GM21619 (cell line): Measurements from ENCODE around the gene FADS1.
A peak's percentile ranks its signal among the peaks of the same experiment; 100 is the strongest.

ENCODE experiments used
- ATAC-seq: cut with Tn5 transposase; IDR thresholded peaks from one replicate; pipeline ENCODE4 v1.9.1; 2021; ENCODE audit not compliant: unreplicated experiment

Gene FADS1

DNA sequence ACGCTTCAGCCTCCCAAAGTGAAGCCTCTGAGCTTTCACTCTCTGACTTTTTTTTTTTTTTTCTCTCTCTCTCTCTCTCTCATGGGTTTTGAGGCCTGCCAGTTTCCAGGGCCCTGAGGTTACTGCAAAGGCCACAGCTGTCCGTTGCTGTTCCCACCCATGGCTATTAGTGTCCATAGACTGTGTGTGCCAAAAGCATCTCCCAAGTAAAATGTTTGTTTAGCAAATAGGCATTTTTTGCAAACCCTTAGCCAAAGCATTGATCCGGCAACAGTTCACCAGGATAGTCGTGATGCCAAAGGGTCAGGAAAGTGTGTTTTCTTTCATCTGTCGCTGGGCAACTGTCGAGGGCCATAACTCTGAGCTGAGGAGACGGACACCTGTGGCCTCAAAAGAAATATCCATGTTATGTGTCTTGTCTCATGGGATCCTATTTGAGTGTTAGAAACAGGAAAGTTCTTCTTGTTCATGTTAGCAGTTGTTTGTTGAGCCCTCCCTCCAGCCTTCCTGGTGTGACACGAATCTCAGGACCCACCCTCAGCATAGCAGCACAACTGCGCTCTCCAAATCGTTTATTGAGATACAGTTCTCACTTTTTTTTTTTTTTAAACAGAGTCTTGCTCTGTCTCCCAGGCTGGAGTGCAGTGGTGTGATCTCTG is 29.7 kb upstream of the FADS1 start:
- no peak for ATAC-seq

DNA sequence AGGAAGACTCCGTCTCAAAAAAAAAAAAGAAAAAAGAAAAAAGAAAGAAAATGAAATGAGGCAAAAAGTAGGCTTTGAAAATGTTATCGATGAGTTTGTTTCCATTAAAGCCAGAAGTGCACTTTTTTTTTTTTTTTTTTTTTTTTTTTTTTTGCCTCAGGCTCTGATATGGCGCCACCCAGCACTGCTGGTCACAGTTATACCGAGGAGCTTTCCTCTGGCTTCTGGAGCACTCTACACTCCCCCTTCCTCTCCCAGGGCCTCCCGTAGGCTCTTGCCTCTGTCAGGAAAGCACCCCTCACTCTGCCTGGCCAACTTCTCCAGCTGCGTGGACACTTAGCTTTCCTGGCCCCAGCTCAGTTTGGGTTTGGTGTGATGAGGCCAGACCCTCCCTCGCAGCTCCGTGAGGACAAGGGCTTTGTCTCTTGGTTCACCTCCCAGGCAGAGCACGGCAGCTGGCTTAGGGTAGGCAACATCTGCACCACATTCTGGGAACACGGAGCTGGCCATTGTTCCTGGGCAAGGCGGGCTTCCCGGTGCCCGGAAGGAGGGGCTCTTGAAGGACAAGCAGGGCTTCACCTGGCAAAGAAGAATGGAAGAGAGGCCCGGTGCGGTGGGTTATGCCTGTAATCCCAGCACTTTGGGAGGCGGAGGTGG is 28.2 kb upstream of the FADS1 start:
- no peak for ATAC-seq

DNA sequence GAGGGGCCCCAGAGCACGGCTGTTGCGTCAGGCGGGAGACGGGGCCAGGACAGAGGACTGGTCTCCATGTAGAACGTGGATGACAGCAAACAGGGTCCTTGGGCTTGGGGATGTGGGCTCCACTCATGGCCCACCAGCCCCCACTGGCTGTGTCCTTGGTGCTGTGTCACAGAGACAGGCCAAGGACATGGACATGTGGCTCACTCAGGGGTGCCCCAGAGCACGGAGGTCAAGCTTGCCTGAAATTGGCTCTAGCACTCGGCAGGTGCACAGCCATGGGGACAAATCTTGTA is 25.7 kb upstream of the FADS1 start:
- ATAC-seq = no peak

DNA sequence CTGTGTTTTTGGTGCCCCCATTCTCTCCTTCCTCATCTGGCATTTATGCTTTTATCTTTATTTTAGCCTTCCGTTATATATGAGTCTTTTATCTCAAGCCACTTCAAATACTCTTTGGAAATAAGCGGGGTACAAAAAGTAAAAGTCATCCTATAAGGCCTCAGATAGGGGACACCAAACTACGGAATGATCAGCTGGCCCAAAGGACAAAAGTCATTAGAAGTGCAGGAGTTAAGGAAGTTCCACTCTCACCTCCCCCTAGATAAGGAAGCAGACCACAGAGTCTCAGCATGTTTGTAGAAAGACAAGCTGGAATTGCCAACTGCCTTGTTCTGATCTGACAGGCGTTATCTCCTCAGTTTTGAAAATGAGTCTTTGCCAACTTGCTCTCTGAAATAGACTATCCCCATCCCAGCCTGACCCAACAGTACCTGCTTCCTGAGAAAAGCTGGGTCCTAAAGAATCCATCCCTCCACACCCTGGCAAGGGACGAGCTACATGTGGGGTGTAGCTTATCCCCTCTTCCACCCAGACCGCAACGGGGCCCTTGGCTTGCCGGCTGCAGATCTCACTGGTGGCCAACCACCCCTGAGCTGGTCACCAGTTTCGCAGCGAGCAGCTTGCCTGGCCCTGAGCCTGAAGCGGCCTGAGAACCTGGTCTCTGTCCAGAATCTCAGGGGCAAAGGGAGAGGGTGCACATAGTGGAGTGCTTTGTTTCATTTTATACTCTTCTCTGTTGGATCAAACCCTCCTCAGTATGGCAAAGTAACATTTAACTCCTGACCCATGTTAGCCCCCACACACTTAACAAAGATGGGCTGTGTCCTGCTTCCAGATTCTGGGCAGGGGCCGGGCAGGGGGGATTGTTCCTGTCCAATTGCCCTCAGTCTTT is 25.1 kb upstream of the FADS1 start:
- no peak for ATAC-seq

DNA sequence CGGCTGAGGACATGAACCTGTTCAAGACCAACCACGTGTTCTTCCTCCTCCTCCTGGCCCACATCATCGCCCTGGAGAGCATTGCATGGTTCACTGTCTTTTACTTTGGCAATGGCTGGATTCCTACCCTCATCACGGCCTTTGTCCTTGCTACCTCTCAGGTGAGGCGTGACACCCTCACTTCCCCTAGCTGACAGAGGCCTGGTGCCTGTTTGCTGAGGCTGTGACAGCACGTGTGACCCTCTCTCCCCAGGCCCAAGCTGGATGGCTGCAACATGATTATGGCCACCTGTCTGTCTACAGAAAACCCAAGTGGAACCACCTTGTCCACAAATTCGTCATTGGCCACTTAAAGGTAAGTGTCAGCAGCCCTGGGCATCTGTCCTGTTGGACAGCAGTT is 23.6 kb upstream of the FADS1 start:
- no peak for ATAC-seq

DNA sequence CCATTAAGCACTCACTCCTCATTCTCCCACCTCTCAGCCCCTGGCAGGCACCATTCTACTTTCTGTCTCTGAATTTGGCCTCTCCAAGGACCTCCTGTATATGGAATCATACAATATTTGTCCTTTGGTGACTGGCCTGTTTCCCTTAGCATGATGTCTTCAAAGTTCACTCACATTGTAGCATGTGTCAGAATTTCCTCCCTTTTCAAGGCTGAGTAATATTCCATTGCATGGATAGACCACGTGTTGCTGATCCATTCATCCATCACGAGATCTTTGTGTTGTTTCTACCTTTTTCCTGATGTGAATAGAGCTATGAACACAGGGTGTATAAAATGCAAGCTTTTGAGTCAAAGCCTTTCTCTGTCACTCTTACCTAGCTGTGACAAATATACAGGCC is 22.9 kb upstream of the FADS1 start:
- ATAC-seq = no peak

DNA sequence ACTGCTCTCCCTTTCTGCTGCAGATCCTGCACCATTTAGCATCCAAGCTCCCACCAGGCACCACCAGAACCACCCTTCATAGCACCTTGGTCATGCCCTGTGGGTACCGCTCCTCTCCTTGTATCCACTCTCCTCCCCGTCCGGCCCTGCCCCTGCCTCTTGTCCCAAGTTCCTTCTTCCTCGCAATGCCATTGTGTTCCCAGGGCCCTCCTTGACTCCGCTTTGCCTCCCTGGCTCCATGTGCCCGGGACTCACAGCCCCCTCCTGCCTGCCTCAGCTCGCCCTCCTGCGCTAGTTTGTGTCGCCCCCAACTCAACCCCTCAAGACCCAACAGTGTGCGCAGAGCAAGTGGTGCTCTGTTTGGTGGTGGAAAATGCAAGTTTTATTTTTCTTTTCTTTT is 22.1 kb upstream of the FADS1 start:
- no peak for ATAC-seq

DNA sequence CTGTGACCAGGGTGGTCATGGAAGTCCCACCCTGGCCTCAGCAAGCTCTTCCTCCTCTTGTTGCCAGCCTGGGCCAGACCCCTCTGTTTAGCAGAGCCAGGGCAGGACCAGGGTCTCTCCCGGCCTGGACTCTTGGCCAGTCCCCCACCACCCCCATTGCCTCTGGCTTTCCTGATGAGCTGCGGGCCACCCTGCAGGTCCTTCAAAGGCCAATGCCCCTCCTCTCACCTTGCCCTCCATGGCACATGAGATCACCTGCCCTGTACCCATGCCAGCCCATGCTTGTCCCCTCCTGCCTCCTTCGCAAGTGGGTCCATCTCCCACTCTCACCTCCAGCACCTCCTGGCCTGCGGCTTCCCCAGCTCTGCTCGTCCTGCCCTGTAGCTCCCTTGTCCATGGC is 21.7 kb upstream of the FADS1 start:
- no peak for ATAC-seq

DNA sequence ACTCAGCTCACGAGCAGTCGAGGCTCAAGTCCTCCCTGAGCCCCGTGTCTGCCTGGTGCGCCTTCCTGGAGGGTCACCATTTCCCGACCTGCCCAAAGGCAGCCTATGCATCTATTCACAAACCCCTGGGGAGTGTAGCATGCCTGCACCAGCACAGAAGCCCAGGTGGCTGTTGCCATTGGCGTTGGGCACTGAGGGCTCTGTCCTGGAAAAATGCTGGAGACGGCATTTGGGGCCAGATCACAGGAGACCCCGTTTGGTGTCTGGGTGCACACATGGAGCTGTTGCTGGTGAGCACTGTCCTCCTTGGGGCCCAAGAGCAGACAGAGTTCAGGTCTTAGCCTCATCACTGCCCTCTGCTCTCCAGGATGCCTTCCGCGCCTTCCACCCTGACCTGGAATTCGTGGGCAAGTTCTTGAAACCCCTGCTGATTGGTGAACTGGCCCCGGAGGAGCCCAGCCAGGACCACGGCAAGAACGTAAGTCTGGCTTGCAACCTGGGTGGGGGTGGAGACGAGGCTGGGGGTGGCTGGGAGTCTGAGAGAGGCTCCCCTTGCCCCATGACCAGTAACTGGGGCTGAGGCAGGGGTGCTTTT is 20.7 kb upstream of the FADS1 start:
- no peak for ATAC-seq

DNA sequence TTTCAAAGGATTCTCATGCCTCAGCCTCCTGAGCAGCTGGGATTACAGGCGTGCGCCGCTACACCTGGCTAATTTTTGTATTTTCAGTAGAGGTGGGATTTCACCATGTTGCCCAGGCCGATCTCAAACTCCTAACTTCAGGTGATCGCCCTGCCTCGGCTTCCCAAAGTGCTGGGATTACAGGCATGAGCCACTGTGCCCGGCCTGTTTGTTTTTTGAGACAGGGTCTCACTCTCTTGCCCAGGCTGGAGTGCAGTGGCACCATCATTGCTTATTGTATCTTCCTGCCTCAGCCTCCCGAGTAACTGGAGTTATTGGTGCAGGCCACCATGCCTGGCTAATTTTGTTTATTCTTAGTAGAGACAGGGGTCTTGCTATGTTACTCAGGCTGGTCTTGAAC is 19.4 kb upstream of the FADS1 start:
- ATAC-seq = no peak

DNA sequence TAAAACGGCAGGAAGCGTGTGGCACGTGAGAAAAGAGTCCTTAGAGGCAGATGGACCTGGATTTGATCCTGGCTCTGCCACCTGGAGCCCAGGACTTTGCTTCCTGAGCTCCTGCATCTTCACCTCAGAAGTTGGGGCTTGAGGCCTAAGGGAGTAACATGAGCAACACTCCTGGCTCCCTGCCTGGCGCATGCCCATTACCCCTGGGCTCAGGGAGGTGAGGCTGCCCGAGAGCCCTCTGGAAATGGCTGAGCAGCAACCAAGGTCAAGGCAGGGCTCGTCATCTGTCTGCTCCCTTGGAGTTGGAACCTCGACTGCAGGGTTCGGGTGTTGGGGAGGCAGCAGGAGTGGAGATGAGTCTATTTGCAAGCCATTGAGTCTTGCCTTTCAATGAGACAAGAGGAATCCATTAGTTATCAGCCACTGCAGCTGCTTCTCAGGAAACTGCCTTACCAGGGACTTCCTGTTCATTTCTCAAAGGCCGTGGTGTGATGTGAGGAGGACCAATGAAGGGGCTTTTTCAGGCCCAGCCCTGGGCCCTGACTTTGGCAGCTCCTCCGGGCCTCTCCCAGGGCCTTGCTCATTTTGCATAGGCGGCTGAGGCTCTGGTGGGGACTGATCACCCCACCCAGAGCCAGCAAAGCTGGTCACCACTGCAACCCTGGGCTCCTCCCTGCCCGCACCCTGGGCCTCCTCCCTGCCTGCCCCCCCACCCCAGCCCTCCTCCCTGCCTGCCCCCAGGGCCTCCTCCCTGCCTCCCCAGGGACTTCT is 17.7 kb upstream of the FADS1 start:
- ATAC-seq = peak; percentile 94

DNA sequence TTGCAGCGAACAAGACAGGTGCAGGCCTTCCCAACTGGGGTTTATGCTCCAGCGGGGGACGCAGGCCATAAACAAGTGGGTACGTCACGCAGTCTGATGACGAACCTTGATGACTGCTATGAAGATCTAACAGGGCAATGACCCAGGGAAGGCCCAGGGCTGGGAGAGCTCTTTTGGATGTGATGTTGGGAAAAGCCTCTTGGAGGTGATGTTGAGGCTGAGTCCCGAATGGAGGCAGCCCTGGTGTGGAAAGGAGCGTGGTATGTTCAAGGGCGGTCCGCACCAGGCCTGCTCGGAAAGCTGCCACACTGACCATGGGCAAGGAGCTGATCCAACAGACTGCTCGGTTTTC is 17.1 kb upstream of the FADS1 start:
- ATAC-seq = no peak

DNA sequence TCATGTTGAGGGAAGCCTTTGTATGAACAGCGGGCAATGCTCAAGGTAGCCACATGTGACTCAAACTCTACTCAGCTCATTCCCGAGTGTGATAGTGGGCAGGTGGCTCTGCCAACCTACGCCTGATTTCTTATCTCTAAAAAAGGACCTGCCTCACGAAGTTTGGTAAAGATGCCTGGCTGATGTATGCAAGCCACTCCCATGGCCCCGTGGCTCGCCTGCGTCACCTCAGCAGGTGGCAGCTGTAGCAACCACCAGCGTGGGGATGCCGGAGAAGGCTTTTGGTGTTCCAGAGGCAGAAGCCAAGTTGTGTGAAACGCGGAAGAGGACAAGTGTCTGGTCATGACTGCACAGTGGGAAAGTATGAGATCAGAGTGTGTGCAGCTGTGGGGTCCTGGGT is 16.7 kb upstream of the FADS1 start:
- ATAC-seq = no peak

DNA sequence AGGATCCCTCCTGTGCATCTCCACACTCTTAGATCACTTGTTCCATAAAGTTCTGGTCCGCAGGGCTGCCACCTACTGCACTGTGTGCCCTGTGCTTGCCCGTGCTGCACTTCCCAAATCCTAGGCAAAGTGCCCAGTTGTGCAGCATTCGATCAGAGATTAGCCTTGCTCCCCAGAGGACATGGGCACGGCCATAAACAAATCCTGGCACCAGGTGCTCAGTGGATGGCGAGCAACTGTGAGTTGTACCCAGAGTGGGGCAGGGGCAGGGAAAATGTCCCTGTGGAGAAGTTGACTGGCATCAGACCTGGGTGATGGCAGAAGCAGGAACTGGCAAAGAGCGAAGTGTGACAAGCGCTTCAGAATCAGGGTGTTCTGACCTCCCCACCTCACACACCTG is 16.0 kb upstream of the FADS1 start:
- ATAC-seq = no peak

DNA sequence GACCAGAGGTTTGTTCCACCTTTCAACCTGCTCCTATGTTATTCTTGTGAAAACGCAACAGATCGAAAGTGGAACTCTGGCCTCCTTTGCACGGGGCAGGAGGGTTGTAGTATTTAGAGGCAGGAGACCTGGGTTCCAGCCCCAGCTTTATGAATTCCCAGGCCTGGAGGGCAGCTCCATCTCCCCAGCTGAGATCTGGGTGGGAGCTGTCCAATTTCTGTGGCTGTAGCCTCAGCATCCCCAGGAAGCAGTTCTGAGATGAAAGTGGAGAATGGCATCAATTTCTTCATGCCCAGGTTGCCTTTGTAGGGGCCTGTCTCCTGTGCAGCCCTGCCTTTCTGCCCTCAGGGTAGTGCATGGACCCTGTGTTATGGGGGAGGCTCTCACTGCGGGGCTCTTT is 15.4 kb upstream of the FADS1 start:
- no peak for ATAC-seq

DNA sequence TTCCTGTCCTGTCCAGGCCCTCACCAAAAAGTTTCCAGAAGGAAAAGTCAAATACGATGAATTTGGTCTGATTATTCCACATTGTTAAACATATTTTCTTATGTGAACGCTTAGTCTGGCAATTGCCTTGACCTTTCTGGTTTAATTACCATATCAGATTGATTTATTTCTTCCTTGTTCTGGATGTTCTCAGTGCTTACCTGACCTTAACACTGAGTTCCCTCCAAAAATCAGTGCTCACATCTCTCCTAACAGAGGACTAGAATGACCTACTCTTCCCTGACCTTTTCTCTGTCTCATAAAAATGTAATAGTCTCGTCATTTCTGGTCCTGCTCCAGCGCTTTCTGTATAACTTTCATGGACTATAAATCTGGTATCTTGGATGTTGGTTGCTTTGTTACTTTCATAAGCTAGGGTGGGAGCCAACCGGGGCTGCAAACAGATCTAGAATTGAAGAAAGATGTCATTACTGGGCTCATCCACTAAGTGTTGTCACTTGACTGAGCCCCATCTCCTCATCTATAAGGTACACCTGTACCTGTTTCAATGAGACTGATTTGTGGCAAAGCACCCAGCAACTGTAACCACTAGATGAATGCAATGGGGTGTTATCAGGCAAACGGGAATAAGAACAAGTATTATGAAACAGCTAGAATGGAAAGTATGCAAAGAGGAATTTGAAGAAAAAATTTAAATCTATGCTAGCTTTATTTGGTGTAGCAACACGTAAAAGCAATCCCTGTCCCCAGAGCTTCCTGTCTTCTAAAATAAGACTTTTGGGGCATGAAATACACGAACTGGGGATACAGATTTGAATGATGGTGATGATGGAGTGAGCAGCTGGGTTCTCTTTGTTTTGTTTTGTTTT is 13.7 kb upstream of the FADS1 start:
- no peak for ATAC-seq

DNA sequence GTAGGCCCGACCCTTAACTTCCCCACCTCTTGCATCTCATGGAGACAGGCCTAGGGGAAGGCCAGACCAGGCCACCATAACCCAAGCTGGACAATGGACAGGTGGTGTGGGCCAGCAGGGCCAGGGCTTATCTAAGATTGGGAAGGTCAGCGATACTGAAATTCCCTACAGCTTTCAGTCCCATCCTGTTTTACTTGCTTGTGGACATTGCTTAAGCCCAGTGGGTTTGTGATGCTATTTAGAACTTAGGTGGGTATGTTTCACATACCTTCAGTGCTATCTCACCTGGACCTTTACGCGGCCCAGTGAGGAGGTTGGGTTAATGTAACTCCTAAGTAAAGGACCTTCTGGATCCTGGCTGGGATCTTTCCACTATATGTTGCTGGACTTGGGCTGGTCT is 13.0 kb upstream of the FADS1 start:
- ATAC-seq = no peak

DNA sequence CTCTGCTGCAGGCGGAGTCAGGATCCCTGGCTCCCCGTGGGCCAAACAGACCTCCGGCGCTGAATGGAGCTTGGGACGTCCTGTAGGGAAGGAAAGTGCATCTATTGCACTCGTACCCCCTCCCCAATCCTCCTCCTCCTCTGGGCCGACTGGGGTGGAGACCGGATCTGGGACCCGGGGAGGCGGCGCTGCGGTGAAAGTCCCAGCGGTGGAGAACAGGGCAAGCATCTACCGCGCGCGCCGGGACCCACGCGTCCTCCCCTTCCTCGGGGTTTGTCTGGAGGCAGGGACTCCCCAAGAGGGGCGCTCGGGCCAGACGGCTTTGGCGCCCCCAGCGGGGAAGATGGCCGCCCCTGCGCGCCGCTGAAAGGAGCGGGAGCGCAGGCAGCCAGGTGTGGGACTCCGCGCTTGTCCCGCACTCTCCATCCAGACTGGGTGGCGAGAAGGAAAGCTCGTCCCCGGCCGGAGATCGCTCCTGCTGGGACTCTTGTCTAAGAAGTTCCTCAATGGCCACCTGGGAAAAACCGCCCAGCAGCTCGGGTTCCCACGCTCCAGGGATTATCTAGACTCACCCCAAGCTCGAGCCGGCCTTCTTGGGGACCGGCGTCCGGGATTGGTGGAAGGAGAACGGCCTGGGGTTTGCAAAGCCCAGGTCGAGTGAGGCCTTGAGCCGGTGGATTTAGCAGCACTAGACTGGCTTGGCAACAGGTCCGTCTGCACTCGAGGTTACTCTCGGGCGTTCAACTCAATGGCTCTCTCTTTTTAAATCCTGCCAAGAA is 12.0 kb upstream of the FADS1 start:
- peak; percentile 15 for ATAC-seq

DNA sequence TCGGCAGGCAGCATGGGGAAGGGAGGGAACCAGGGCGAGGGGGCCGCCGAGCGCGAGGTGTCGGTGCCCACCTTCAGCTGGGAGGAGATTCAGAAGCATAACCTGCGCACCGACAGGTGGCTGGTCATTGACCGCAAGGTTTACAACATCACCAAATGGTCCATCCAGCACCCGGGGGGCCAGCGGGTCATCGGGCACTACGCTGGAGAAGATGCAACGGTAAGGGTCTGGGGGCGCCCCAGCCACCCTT is 11.5 kb upstream of the FADS1 start:
- ATAC-seq = peak; percentile 0
